Glomerular visceral epithelial cell (primary cell): ENCODE results near the gene SNRPA1.

ENCODE experiments used
- DNase-seq: peaks from one replicate; pipeline ENCODE4 v3.0.0-alpha.2; 2016; ENCODE audit errors: extremely low spot score

The SNRPA1 gene

DNA sequence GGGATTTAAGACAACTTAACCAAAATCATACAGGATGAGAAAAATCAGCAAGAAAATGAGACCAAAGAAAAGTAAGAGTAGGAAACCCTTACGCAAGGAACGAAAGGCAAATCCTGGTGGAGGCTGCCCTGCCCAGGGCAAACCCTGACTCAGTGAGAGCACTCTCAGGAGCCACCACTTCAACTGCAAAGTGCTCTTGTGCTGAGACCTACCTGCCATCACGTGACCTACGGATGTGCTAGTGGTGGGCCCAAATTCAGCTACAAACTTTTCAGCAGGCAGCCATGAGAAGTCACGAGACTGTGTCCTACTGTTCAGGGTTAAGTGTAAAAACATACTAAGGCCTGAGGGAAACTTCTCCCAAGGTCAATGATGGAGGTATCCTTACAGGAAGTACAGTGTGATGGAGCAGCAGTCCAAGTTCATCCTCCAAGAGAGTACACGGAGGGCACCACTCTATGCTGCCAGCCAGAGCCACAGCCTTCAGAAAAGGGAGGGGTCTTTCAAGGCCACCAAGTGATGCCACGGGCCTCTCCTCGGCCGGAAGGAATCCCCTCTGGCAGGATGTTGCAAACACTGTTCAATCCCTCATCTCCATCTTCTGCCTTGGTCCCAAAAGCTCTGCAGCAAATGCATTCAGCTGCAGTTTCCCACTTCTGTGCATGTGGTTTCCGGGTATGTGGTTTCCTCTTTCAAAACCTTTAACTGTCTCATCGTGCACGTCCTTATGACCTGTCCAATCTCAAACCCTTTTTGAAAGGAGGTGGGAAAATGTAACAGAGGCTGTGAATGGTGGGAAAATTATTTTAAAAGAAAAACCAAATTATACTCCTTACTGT, 52.7 kb downstream of the SNRPA1 start:
- peak; percentile 30 for DNase-seq

GRCh38 chr15:101240358-101240757, 54.7 kb downstream of the SNRPA1 start:
- no peak for DNase-seq

DNA sequence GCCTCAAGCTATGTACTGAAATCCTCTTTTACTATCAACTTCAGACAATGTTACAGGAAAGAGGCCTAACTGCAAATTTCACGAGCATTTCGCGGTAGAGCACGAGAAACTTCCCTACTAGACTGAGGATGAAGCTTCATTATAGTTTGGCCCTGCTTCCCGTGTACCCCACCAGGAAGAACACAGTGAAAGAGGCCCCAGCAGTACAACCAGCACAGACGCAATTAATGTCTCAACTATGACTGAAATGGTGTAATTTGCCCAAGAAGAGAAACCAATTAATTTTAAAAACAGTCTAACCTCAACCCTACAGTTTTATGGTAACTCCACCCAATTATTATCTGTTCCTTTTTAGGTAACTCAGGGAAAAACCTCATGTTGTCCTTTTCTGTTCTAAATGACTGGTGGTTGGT, 55.3 kb downstream of the SNRPA1 start:
- DNase-seq: no peak

GRCh38 chr15:101237251-101237650, 57.8 kb downstream of the SNRPA1 start:
- DNase-seq: no peak

GRCh38 chr15:101233651-101234280, 61.3 kb downstream of the SNRPA1 start:
- no peak for DNase-seq

- no peak for DNase-seq
Measured at GRCh38 chr15:101232677-101233076, 62.4 kb downstream of the SNRPA1 start.
